Measurements from ENCODE around the gene HM13. TPM values are rescaled to one million over a fixed set of nuclear protein-coding genes. Genes with fewer than 3 reads are reported as not detected.

HM13 gene
- total and polyA plus RNA-seq, 4 donors = 57.6 to 210 (median 99.1) TPM

DNA sequence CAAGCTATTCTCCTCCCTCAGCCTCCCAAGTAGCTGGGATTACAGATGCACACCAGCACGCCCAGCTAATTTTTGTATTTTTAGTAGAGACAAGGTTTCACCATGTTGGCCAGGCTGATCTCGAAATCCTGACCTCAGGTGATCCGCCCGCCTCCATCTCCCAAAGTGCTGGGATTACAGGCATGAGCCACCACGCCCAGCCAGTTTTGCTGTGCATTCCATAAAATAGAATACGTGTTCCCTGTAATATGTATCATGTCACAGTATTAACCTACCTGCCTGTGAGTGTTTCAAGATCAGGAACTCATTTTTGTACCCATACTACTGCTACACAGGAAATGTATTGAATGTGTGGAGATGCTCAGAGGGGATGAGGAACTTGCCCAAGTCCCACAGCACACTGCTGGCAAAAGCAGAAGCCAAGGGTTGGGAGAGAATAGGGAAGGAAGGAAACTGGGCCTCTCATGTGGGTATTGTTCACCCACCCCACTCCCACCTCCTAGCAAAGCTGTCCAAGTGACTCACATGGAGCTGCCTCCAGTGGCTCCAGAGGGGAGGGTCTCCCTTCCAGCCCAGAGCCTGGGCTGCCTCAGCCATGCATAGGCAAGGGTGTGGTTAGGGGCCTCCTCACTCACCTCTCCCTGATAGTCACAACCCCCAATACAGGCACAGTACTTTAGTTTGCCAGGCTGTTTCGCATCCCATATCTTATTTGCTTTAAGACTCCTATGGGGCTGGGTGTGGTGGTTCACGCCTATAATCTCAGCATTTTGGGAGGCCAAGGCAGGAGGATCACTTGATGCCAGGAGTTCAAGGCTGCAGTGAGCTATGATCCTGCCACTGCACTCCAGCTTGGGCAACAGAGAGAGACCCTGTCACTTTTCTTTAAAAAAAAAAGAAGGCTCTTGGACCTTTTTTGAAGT lies 9.4 kb downstream of the HM13 start (continued):
- TF ChIP-seq, protein P1, sequence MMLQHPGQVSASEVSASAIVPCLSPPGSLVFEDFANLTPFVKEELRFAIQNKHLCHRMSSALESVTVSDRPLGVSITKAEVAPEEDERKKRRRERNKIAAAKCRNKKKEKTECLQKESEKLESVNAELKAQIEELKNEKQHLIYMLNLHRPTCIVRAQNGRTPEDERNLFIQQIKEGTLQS (IDR thresholded peaks at IDR 0.05) = no peak

DNA sequence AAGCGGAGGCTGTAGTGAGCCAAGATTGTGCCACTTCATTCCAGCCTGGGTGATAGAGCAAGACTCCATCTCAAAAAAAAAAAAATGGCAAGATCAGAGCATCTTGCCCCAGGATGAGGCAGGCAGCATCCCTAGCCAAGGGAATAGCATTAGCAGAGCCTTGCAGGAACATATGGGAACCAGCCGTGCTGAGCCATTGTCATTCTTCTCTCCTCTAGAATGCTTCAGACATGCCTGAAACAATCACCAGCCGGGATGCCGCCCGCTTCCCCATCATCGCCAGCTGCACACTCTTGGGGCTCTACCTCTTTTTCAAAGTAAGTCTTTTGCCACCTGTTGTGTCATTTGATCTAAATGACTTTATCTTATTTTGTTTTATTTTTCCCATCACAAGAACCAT lies 13.0 kb downstream of the HM13 start:
- Histone ChIP-seq H3K27ac (ENCODE audit: low read depth in 1 of 2, low read length in 2 of 2) (no peak overlapping the region), H3K27me3 (ENCODE audit: control insufficient read depth in 4 of 4, insufficient read depth in 4 of 4, low read length in 3 of 4) (no peaks in the 10 kb centered on the region), H3K4me3 (ENCODE audit: low read depth in 1 of 3, low read length in 3 of 3) (no peak overlapping the region), H3K4me1 (ENCODE audit: control insufficient read depth in 4 of 4, insufficient read depth in 4 of 4, low read length in 3 of 4) (peaks cover 0 to 4% (median 0%) of the 10 kb centered on the region in 4 donors), H3K9ac (ENCODE audit: low read depth in 1 of 2, low read length in 2 of 2) (no peak overlapping the region), H3K9me3 (ENCODE audit: control insufficient read depth in 4 of 4, low read length in 3 of 4) (no peaks in the 10 kb centered on the region), H3K36me3 (ENCODE audit: control insufficient read depth in 4 of 4, insufficient read depth in 3 of 4, low read depth in 1 of 4, low read length in 3 of 4) (peaks cover 8 to 57% (median 30%) of the 10 kb centered on the region in 4 donors)
- TF ChIP-seq, protein P2, sequence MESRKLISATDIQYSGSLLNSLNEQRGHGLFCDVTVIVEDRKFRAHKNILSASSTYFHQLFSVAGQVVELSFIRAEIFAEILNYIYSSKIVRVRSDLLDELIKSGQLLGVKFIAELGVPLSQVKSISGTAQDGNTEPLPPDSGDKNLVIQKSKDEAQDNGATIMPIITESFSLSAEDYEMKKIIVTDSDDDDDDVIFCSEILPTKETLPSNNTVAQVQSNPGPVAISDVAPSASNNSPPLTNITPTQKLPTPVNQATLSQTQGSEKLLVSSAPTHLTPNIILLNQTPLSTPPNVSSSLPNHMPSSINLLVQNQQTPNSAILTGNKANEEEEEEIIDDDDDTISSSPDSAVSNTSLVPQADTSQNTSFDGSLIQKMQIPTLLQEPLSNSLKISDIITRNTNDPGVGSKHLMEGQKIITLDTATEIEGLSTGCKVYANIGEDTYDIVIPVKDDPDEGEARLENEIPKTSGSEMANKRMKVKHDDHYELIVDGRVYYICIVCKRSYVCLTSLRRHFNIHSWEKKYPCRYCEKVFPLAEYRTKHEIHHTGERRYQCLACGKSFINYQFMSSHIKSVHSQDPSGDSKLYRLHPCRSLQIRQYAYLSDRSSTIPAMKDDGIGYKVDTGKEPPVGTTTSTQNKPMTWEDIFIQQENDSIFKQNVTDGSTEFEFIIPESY (IDR thresholded peaks at IDR 0.05) = no peak
- TF ChIP-seq, protein P1 (IDR thresholded peaks at IDR 0.05) = no peak
- TF ChIP-seq, protein P3, sequence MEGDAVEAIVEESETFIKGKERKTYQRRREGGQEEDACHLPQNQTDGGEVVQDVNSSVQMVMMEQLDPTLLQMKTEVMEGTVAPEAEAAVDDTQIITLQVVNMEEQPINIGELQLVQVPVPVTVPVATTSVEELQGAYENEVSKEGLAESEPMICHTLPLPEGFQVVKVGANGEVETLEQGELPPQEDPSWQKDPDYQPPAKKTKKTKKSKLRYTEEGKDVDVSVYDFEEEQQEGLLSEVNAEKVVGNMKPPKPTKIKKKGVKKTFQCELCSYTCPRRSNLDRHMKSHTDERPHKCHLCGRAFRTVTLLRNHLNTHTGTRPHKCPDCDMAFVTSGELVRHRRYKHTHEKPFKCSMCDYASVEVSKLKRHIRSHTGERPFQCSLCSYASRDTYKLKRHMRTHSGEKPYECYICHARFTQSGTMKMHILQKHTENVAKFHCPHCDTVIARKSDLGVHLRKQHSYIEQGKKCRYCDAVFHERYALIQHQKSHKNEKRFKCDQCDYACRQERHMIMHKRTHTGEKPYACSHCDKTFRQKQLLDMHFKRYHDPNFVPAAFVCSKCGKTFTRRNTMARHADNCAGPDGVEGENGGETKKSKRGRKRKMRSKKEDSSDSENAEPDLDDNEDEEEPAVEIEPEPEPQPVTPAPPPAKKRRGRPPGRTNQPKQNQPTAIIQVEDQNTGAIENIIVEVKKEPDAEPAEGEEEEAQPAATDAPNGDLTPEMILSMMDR (IDR thresholded peaks at IDR 0.05; ENCODE audit: low read depth, low read length, missing input control) = no peak
- WGBS = 98% methylated on average over 6 of the region's 6 CpGs
- no peak for DNase-seq (ENCODE audit: low spot score)

DNA sequence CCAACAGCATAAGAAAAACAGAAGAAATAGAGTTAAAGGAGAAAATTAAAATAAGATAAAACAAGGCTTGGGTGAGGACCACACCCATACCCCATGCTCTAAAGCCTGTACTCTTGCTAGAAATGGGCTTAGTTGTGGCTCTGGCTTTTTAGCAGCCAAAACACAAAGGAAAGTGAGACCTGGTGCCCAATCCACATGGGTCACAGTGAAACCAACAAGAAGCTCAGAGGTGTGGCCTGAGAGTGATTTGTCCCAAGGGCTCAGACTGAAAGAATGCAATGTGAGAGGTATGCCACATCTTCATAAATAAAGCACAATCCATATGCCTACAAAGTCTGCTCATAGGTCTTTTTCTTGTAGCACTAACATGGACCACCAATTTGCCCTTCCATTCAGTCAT lies 21.1 kb downstream of the HM13 start:
- DNase-seq (ENCODE audit: low spot score) = no peak
- Histone ChIP-seq H3K36me3 (ENCODE audit: control insufficient read depth in 4 of 4, insufficient read depth in 3 of 4, low read depth in 1 of 4, low read length in 3 of 4) (peaks cover 11 to 73% (median 49%) of the 10 kb centered on the region in 4 donors), H3K9me3 (ENCODE audit: control insufficient read depth in 4 of 4, low read length in 3 of 4) (no peaks in the 10 kb centered on the region)

More for the DNA sequence above, 21.1 kb downstream of the HM13 start:
- no peak overlapping the region for H3K27ac ChIP-seq (ENCODE audit: low read depth in 1 of 2, low read length in 2 of 2)
- H3K27me3 ChIP-seq (ENCODE audit: control insufficient read depth in 4 of 4, insufficient read depth in 4 of 4, low read length in 3 of 4) = no peaks in the 10 kb centered on the region
- no peak overlapping the region for H3K4me3 ChIP-seq (ENCODE audit: low read depth in 1 of 3, low read length in 3 of 3)
- H3K9ac ChIP-seq (ENCODE audit: low read depth in 1 of 2, low read length in 2 of 2) = no peak overlapping the region
- TF ChIP-seq RAD21 (IDR thresholded peaks at IDR 0.05) = no peak
- no peak for TF ChIP-seq HNF4G (IDR thresholded peaks at IDR 0.05)
- no peak for TF ChIP-seq TAF1 (conservative IDR thresholded peaks at IDR 0.05)
- no peak for TF ChIP-seq FOXA2 (IDR thresholded peaks at IDR 0.05)
- no peak for TF ChIP-seq GABPA (IDR thresholded peaks at IDR 0.05 in 1 of 2, conservative IDR thresholded peaks at IDR 0.05 in 1 of 2)
- no peak for TF ChIP-seq NR2F2 (IDR thresholded peaks at IDR 0.05)
- TF ChIP-seq, protein P1 (IDR thresholded peaks at IDR 0.05) = no peak
- TF ChIP-seq, protein P4, sequence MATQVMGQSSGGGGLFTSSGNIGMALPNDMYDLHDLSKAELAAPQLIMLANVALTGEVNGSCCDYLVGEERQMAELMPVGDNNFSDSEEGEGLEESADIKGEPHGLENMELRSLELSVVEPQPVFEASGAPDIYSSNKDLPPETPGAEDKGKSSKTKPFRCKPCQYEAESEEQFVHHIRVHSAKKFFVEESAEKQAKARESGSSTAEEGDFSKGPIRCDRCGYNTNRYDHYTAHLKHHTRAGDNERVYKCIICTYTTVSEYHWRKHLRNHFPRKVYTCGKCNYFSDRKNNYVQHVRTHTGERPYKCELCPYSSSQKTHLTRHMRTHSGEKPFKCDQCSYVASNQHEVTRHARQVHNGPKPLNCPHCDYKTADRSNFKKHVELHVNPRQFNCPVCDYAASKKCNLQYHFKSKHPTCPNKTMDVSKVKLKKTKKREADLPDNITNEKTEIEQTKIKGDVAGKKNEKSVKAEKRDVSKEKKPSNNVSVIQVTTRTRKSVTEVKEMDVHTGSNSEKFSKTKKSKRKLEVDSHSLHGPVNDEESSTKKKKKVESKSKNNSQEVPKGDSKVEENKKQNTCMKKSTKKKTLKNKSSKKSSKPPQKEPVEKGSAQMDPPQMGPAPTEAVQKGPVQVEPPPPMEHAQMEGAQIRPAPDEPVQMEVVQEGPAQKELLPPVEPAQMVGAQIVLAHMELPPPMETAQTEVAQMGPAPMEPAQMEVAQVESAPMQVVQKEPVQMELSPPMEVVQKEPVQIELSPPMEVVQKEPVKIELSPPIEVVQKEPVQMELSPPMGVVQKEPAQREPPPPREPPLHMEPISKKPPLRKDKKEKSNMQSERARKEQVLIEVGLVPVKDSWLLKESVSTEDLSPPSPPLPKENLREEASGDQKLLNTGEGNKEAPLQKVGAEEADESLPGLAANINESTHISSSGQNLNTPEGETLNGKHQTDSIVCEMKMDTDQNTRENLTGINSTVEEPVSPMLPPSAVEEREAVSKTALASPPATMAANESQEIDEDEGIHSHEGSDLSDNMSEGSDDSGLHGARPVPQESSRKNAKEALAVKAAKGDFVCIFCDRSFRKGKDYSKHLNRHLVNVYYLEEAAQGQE (IDR thresholded peaks at IDR 0.05) = no peak
- TF ChIP-seq, protein P2 (IDR thresholded peaks at IDR 0.05) = no peak
- TF ChIP-seq, protein P5, sequence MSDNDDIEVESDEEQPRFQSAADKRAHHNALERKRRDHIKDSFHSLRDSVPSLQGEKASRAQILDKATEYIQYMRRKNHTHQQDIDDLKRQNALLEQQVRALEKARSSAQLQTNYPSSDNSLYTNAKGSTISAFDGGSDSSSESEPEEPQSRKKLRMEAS (IDR thresholded peaks at IDR 0.05) = no peak
- TF ChIP-seq FOXA1 (IDR thresholded peaks at IDR 0.05) = no peak
- TF ChIP-seq RXRA (IDR thresholded peaks at IDR 0.05) = no peak
- no peaks in the 10 kb centered on the region for H3K4me1 ChIP-seq (ENCODE audit: control insufficient read depth in 4 of 4, insufficient read depth in 4 of 4, low read length in 3 of 4)

Data from liver (tissue), 9 donors.